Measurements from ENCODE around the gene MAPK8. TPM values are rescaled to one million over a fixed set of nuclear protein-coding genes. Genes with fewer than 3 reads are reported as not detected.
"Not testable (repeated sequence)": the region's sequence is repeated elsewhere in the genome, so short reads cannot be mapped to it uniquely, and the experiment has no call there.

MAPK8 gene
- total RNA-seq, 1 donor from 2014 or later = 36.9 TPM

- intact Hi-C loops (cut with micrococcal nuclease) = no loop called here
These were observed 26.4 kb downstream of the MAPK8 start for GRCh38 chr10:48332871-48333216.

GRCh38 chr10:48333856-48334255 lies 27.4 kb downstream of the MAPK8 start:
- intact Hi-C loops (cut with micrococcal nuclease) = no loop called here

- intact Hi-C loops (cut with micrococcal nuclease) = no loop called here
These were observed 29.3 kb downstream of the MAPK8 start for GRCh38 chr10:48335788-48336187.

- intact Hi-C loops (cut with micrococcal nuclease) = no loop called here
These were observed 30.6 kb downstream of the MAPK8 start for GRCh38 chr10:48336978-48337599.

GRCh38 chr10:48340734-48341133 lies 34.3 kb downstream of the MAPK8 start:
- intact Hi-C loops (cut with micrococcal nuclease) = no loop called here

- intact Hi-C loops (cut with micrococcal nuclease) = no loop called here
These were observed 36.6 kb downstream of the MAPK8 start for GRCh38 chr10:48343106-48343505.

GRCh38 chr10:48343921-48344598 lies 37.6 kb downstream of the MAPK8 start:
- intact Hi-C loops (cut with micrococcal nuclease) = no loop called here

- intact Hi-C loops (cut with micrococcal nuclease) = not testable (repeated sequence)
These were observed 39.8 kb downstream of the MAPK8 start for GRCh38 chr10:48346248-48346647.

- intact Hi-C loops (cut with micrococcal nuclease) = not testable (repeated sequence)
These were observed 41.1 kb downstream of the MAPK8 start for GRCh38 chr10:48347539-48347938.

GRCh38 chr10:48347943-48348342 lies 41.5 kb downstream of the MAPK8 start:
- intact Hi-C loops (cut with micrococcal nuclease) = not testable (repeated sequence)

GRCh38 chr10:48353246-48353645 lies 46.8 kb downstream of the MAPK8 start:
- intact Hi-C loops (cut with micrococcal nuclease) = no loop called here

GRCh38 chr10:48357631-48358030 lies 51.2 kb downstream of the MAPK8 start:
- intact Hi-C loops (cut with micrococcal nuclease) = no loop called here

- intact Hi-C loops (cut with micrococcal nuclease) = no loop called here
These were observed 51.7 kb downstream of the MAPK8 start for GRCh38 chr10:48358162-48358561.

GRCh38 chr10:48358838-48359237 lies 52.4 kb downstream of the MAPK8 start:
- intact Hi-C loops (cut with micrococcal nuclease) = no loop called here

GRCh38 chr10:48361176-48361575 lies 54.7 kb downstream of the MAPK8 start:
- intact Hi-C loops (cut with micrococcal nuclease) = loop anchor here (5.0 to 10.0 kb wide), 2 partner anchors 191 to 1154 kb away; no protein-coding TSS in a partner anchor

- intact Hi-C loops (cut with micrococcal nuclease) = loop anchor here (1.0 to 10.0 kb wide), 7 partner anchors 28 to 1151 kb away; no protein-coding TSS in a partner anchor
These were observed 57.3 kb downstream of the MAPK8 start for GRCh38 chr10:48363617-48364355.

GRCh38 chr10:48364659-48365405 lies 58.4 kb downstream of the MAPK8 start:
- intact Hi-C loops (cut with micrococcal nuclease) = loop anchor here (5.0 to 10.0 kb wide), 2 partner anchors 187 to 1150 kb away; no protein-coding TSS in a partner anchor

GRCh38 chr10:48365668-48366067 lies 59.2 kb downstream of the MAPK8 start:
- intact Hi-C loops (cut with micrococcal nuclease) = loop anchor here (10.0 kb wide), 1 partner anchor 1149 kb away; no protein-coding TSS in a partner anchor

- intact Hi-C loops (cut with micrococcal nuclease) = loop anchor here (10.0 kb wide), 1 partner anchor 1149 kb away; no protein-coding TSS in a partner anchor
These were observed 59.8 kb downstream of the MAPK8 start for GRCh38 chr10:48366261-48366660.

- intact Hi-C loops (cut with micrococcal nuclease) = loop anchor here (10.0 kb wide), 1 partner anchor 1145 kb away; no protein-coding TSS in a partner anchor
These were observed 63.0 kb downstream of the MAPK8 start for GRCh38 chr10:48369501-48369900.
